Measurements from ENCODE around the gene ACVR1.

- TF ChIP-seq FOXK2 (conservative IDR thresholded peaks at IDR 0.05 in 1 of 2, IDR thresholded peaks at IDR 0.05 in 1 of 2; ENCODE audit: low read depth in 2 of 2) (no peak), POLR2AphosphoS2 (IDR thresholded peaks at IDR 0.05; ENCODE audit: low read length) (no peak), RFX1 (IDR thresholded peaks at IDR 0.05) (no peak), POLR2A (conservative IDR thresholded peaks at IDR 0.05) (no peak), RCOR1 (IDR thresholded peaks at IDR 0.05; ENCODE audit: borderline replicate concordance in 1 of 2, low read depth in 2 of 2, low read length in 2 of 2) (no peak)
- TF ChIP-seq, protein P1, sequence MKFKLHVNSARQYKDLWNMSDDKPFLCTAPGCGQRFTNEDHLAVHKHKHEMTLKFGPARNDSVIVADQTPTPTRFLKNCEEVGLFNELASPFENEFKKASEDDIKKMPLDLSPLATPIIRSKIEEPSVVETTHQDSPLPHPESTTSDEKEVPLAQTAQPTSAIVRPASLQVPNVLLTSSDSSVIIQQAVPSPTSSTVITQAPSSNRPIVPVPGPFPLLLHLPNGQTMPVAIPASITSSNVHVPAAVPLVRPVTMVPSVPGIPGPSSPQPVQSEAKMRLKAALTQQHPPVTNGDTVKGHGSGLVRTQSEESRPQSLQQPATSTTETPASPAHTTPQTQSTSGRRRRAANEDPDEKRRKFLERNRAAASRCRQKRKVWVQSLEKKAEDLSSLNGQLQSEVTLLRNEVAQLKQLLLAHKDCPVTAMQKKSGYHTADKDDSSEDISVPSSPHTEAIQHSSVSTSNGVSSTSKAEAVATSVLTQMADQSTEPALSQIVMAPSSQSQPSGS (CRISPR knock-in tag; IDR thresholded peaks at IDR 0.05): no peak
These were observed 53.6 kb downstream of the ACVR1 start for GRCh38 chr2:157822533-157822932.

All from K562 (cell line).